CD4-positive, alpha-beta T cell (primary cell): ENCODE measurements around the gene NLRP9. TPM values are rescaled to one million over a fixed set of nuclear protein-coding genes. Genes with fewer than 3 reads are reported as not detected.
A peak's percentile ranks its signal among the peaks of the same experiment; 100 is the strongest.

ENCODE experiments used
- ATAC-seq: fragments of 200-7000 bp; cut with Tn5 transposase; one replicate; pipeline ENCODE4 v1.10.0; 2022; ENCODE audit warnings: mild to moderate bottlenecking; ENCODE audit not compliant: poor library complexity
- CTCF ChIA-PET: fragments of 350-600 bp; sonication (Branson Sonifier 250); formaldehyde crosslinking; loops from one replicate; lab custom pipeline; 2021; ENCODE audit warnings: antibody characterized with exemption, inconsistent platforms; lab: Charles Lee
- POLR2A ChIA-PET: fragments of 350-600 bp; sonication (Branson Sonifier 250); formaldehyde crosslinking; loops from one replicate; lab custom pipeline; 2021; ENCODE audit warnings: antibody characterized with exemption, inconsistent platforms; lab: Charles Lee
- DNase-seq, 14 experiments: peaks; one replicate each; pipeline ENCODE4 v3.0.0-alpha.2; 2013 to 2020; ENCODE audit warnings: mixed read lengths in 2 of 14
- H3K27ac ChIP-seq, 2 donors: one replicate each; pipeline versions ENCODE4 v1.5.1 to v1.7.0; 2013; ENCODE audit warnings: low read length in 2 of 2, low read depth in 1 of 2, mild to moderate bottlenecking in 1 of 2
- H3K27me3 ChIP-seq, 2 experiments: 1 replicate in 1 of 2; 2 replicates in 1 of 2; pipeline versions ENCODE4 v1.6.1 to v1.7.0; 2013; ENCODE audit warnings: low read length in 2 of 2, control low read depth in 1 of 2, mild to moderate bottlenecking in 1 of 2, moderate library complexity in 1 of 2; ENCODE audit not compliant: insufficient read depth in 2 of 2, control insufficient read depth in 1 of 2
- H3K36me3 ChIP-seq: one replicate; pipeline ENCODE4 v1.6.1; 2013; ENCODE audit warnings: low read length, control low read depth; ENCODE audit not compliant: insufficient read depth
- H3K4me1 ChIP-seq: one replicate; pipeline ENCODE4 v1.6.1; 2013; ENCODE audit warnings: low read length, control low read depth; ENCODE audit not compliant: insufficient read depth
- H3K4me3 ChIP-seq: one replicate; pipeline ENCODE4 v1.5.1; 2013; ENCODE audit warnings: mild to moderate bottlenecking, low read length, moderate library complexity
- H3K9me3 ChIP-seq, 2 experiments: 1 replicate in 1 of 2; 2 replicates in 1 of 2; pipeline versions ENCODE4 v1.6.1 to v1.7.0; 2013; ENCODE audit warnings: low read length in 2 of 2, mild to moderate bottlenecking in 2 of 2, control low read depth in 1 of 2, moderate library complexity in 1 of 2; ENCODE audit not compliant: control insufficient read depth in 1 of 2, insufficient read depth in 1 of 2
- H3K27ac Mint-ChIP-seq: one replicate; pipeline ENCODE4 v1.8.0; 2020; ENCODE audit warnings: mixed read lengths
- H3K27me3 Mint-ChIP-seq: one replicate; pipeline ENCODE4 v1.8.0; 2021; ENCODE audit warnings: mixed read lengths
- H3K36me3 Mint-ChIP-seq: one replicate; pipeline ENCODE4 v1.8.0; 2021; ENCODE audit warnings: low read depth, mixed read lengths
- H3K4me1 Mint-ChIP-seq: one replicate; pipeline ENCODE4 v1.8.0; 2021; ENCODE audit warnings: low read depth, mixed read lengths
- H3K4me3 Mint-ChIP-seq: one replicate; pipeline ENCODE4 v1.8.0; 2020; ENCODE audit warnings: mild to moderate bottlenecking, mixed read lengths
- H3K9me3 Mint-ChIP-seq: one replicate; pipeline ENCODE4 v1.8.0; 2020; ENCODE audit warnings: mixed read lengths
- intact Hi-C, 2 experiments: fragments of 100-400 bp; cut with DNase I in 1 of 2; cut with micrococcal nuclease in 1 of 2; formaldehyde crosslinking; loops; one replicate each; pipeline versions ENCODE4 v1.15.1 to v1.9.0; 2023 to 2025; cut with DNase I, micrococcal nuclease
- total RNA-seq, 174 experiments: library from RNA in 2 of 174; stranded (reverse) in 2 of 174; gene quantifications; one replicate each; pipeline ENCODE4 v1.2.3 and lab custom pipeline; 2021 to 2026
- TF ChIP-seq, protein P1 (sequence below): fragments of 200-600 bp; IDR thresholded peaks from one replicate; pipeline ENCODE4 v1.8.0; 2022; ENCODE audit warnings: antibody characterized with exemption, mild to moderate bottlenecking

NLRP9 gene
- total RNA-seq, 2 experiments from 2014 or later: not detected

- peaks cover 59% of the 10 kb centered on the region for H3K4me1 ChIP-seq
- Mint-ChIP-seq H3K27me3 (no peaks in the 10 kb centered on the region), H3K4me3 (peak overlapping the region; percentile 95), H3K27ac (peak overlapping the region; percentile 90), H3K36me3 (peaks cover 79% of the 10 kb centered on the region), H3K4me1 (peaks cover 46% of the 10 kb centered on the region), H3K9me3 (no peaks in the 10 kb centered on the region)
- TF ChIP-seq, protein P1, sequence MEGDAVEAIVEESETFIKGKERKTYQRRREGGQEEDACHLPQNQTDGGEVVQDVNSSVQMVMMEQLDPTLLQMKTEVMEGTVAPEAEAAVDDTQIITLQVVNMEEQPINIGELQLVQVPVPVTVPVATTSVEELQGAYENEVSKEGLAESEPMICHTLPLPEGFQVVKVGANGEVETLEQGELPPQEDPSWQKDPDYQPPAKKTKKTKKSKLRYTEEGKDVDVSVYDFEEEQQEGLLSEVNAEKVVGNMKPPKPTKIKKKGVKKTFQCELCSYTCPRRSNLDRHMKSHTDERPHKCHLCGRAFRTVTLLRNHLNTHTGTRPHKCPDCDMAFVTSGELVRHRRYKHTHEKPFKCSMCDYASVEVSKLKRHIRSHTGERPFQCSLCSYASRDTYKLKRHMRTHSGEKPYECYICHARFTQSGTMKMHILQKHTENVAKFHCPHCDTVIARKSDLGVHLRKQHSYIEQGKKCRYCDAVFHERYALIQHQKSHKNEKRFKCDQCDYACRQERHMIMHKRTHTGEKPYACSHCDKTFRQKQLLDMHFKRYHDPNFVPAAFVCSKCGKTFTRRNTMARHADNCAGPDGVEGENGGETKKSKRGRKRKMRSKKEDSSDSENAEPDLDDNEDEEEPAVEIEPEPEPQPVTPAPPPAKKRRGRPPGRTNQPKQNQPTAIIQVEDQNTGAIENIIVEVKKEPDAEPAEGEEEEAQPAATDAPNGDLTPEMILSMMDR: no peak
- ATAC-seq: no peak
- no peaks in the 10 kb centered on the region for H3K27me3 ChIP-seq
- H3K27ac ChIP-seq: peak overlapping the region; percentile 62 to 73
- POLR2A ChIA-PET: interaction anchor here (0.7 kb wide), 1 partner anchor 199 kb away, joined by 3 read pairs; no protein-coding TSS in a partner anchor
- no peaks in the 10 kb centered on the region for H3K9me3 ChIP-seq
- CTCF ChIA-PET: interaction anchor here (0.9 kb wide), 1 partner anchor 28 kb away, joined by 5 read pairs; no protein-coding TSS in a partner anchor
- intact Hi-C loops: loop anchor here (1.0 to 10.0 kb wide), 3 partner anchors 21 to 639 kb away; partner anchors contain the start of genes U2AF2 (in 2 of the 2) and ZSCAN5A (in 1 of the 2)
- H3K4me3 ChIP-seq: peak overlapping the region; percentile 73
- peaks cover 52% of the 10 kb centered on the region for H3K36me3 ChIP-seq
- no peak for DNase-seq
These were observed 62.4 kb downstream of the NLRP9 start for GRCh38 chr19:55675661-55676354.

DNA sequence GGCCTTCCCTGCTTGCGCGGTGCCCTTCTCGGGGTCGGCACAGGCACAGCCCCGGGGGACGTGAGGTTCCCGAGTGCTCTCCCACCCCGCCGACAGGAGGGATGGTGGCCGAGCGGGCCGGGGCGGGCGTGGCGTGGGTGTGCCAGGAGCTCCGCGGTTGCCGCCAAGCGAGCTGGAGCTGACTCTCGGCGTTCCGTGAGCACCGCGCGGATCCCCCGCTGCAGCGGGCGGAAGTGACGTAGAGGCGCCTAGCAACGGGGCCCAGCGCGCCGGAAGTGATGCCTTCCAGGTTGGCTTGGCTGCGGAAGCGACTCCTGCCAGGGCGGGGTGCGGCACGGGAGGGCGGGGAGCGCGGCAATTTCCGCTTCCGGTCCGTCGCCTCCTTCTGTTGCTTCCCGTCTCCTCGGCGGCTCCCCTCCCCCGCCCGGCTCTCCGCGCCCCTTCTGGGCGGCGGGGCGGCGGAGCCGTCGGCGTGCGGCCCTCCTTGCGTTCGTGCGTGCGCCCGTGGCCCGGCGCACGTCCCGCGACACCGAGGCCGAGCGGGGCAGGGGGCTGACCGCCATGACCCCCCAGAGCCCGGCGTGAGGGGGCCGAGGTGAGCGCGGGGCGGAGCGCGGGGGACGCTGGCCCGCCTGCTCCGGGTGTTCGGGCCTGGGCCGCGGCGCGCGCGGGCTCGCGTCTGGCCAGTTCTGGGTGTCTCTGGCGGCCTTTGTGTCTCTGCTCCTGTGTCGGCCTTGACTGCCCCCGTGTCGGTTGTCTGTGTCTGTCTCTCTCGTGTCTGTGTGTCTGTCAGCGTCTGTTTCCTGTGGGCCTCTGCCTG is 63.2 kb downstream of the NLRP9 start, which contains the start of gene EPN1:
EPN1 (plus strand) TSS at position 386 of the 820 bp plus-strand sequence. CDS start 3,402 bp downstream, outside the sequence.
- Histone ChIP-seq H3K4me3 (peak within 1 kb of the TSS; percentile 73), H3K27me3 (no peaks in the 10 kb centered on the region), H3K36me3 (peaks cover 52% of the 10 kb centered on the region), H3K27ac (peak within 1 kb of the TSS; percentile 69 to 89), H3K9me3 (no peaks in the 10 kb centered on the region), H3K4me1 (peaks cover 59% of the 10 kb centered on the region)
- CTCF ChIA-PET: no interaction called here
- POLR2A ChIA-PET: interaction anchor here (0.7 to 1.2 kb wide), 3 partner anchors 11 to 21 kb away, joined by 3 to 4 read pairs (median 3); partner anchors contain the start of gene U2AF2
- ATAC-seq (peak; percentile 92), DNase-seq (peak; percentile 95 to 99 (median 97))
- no peaks in the 10 kb centered on the region for H3K27me3 Mint-ChIP-seq
- H3K4me1 Mint-ChIP-seq: peaks cover 50% of the 10 kb centered on the region
- H3K9me3 Mint-ChIP-seq: no peaks in the 10 kb centered on the region
- peaks cover 79% of the 10 kb centered on the region for H3K36me3 Mint-ChIP-seq
- H3K27ac Mint-ChIP-seq: peak within 1 kb of the TSS; percentile 90
- TF ChIP-seq, protein P1: no peak
- intact Hi-C loops: loop anchor here (1.0 to 10.0 kb wide), 3 partner anchors 20 to 640 kb away; partner anchors contain the start of genes U2AF2 (in 2 of the 2) and ZSCAN5A (in 1 of the 2)
- H3K4me3 Mint-ChIP-seq: peak within 1 kb of the TSS; percentile 95

- Mint-ChIP-seq H3K9me3 (no peaks in the 10 kb centered on the region), H3K36me3 (peaks cover 79% of the 10 kb centered on the region), H3K27me3 (no peaks in the 10 kb centered on the region), H3K27ac (peak overlapping the region; percentile 90), H3K4me1 (peaks cover 44% of the 10 kb centered on the region), H3K4me3 (peak overlapping the region; percentile 84)
- Histone ChIP-seq H3K27ac (peak overlapping the region; percentile 69 to 89), H3K4me1 (peaks cover 59% of the 10 kb centered on the region), H3K4me3 (peak overlapping the region; percentile 35), H3K9me3 (no peaks in the 10 kb centered on the region), H3K27me3 (no peaks in the 10 kb centered on the region), H3K36me3 (peaks cover 52% of the 10 kb centered on the region)
- TF ChIP-seq, protein P1: no peak
- ATAC-seq (no peak), DNase-seq (no peak)
- ChIA-PET POLR2A (interaction anchor here (0.7 to 1.2 kb wide), 3 partner anchors 10 to 20 kb away, joined by 3 to 4 read pairs (median 3); partner anchors contain the start of gene U2AF2), CTCF (no interaction called here)
- intact Hi-C loops: loop anchor here in 1 of 2 experiments (2.0 to 10.0 kb wide), 2 partner anchors 40 to 640 kb away; partner anchors contain the start of gene ZSCAN5A
These were observed 63.8 kb downstream of the NLRP9 start for GRCh38 chr19:55674459-55674840.
